Activated CD4-positive, alpha-beta T cell treated with anti-CD3 and anti-CD28 coated beads for 4 hours (primary cell): ENCODE measurements around the gene STPG4.
A peak's percentile ranks its signal among the peaks of the same experiment; 100 is the strongest.
"Not testable (repeated sequence)": the region's sequence is repeated elsewhere in the genome, so short reads cannot be mapped to it uniquely, and the experiment has no call there.

ENCODE experiments used
- DNase-seq, 2 donors: peaks; one replicate each; pipeline ENCODE4 v3.0.0-alpha.2; 2020

The STPG4 gene, protein sequence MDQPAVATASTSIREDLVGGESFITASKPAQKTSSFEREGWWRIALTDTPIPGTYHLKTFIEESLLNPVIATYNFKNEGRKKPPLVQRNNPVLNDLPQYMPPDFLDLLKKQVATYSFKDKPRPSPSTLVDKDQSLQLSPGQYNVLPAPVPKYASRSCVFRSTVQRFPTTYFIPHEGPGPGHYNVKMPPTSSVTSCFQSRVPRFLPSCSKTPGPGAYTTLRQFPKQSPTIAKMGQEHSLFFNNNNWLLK

DNA sequence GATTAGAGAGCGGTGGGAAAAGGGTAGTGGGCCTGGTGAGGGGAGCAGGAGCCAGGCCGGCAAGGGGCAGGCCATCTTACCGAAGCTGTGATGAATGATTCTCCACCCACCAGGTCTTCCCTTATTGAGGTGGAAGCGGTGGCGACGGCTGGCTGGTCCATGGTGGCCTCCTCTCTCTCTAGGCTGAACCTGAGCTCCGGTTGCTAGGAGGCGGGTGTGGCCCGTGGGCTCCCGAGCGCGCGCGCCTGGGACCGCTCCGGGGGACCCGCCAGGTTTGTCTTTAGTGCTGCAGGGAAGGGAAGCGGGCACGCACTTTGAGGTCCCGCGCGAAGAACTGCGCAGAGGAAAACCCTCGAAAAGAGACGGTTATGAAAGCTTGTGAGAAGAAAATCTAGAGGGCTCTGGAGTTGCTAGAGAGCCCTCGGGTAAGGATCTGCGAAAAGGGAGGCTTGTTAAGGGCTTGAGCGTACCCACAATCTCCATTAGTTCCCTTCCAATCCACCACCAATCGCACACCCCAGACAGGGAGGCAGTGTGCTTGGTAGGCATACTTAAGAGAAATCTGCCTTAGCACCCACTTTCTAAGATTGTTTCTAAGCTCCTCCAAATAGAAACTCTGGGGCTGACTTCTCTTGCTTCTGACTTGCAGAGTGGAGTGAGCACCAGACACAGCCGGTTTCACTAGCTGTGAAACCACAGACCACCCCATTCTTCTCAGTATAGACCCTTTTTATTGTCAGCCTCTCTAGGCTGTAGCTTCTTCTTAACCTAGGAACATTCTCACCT lies at the start of gene STPG4:
TSS of gene STPG4 (minus strand) at position 218 of the 786 bp plus-strand sequence. CDS start at position 161, 57 bp downstream.
- DNase-seq = no peak

DNA sequence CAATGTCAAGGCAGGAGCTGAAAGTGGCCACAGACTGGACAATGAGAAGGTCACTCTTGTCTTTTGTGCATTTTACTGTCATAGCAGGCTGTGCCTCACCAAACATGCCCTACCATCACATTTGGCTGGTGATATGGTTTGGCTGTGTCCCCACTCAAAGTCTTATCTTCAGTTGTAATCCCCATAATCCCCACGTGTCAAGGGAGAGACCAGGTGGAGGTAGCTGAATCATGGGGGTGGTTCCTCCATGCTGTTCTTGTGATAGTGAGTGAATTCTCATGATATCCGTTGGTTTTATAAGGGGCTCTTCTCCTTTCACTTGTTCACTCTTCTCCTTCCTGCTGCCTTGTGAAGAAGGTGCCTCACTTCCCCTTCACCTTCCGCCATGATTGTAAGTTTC lies 49.6 kb upstream of the STPG4 start:
- DNase-seq = no peak

DNA sequence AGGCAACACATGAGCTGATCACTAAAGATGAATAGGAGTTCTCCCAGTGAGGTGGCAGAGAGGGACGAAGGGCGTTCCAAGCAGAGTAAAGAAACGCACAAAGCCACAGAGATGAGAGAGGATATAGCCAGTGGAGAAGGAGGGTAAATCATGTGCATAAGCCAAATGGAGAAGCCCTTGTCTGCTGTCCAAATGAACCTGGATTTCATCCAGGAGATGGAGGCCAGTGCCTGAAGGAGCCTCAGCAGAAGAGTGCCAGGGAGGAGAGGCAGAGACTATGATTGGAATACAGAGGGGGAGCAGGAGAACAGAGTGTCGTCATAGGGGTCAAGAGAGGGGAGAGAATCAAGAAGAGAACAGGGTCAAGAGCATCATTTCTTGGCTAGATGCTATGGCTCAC lies 48.9 kb upstream of the STPG4 start:
- no peak for DNase-seq

DNA sequence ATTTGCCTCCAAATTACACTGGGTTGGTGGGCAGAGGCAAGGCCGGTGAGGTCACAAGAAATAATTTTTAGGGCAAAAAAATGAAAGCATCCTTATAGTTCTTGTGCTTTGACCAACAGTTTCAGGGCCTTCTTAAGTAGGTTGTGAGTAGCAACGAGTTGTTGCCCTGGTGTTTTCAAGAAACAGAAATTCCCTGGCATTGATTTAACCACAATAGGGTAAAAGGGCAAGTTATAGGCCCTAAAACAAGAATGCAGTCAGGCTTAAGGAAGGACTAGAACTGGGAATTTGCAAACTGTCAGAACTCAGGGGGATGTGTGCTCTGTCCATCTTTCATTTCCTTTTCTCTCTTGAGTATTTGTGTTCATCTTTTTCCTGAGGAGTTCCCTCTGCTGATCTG lies 46.1 kb upstream of the STPG4 start:
- no peak for DNase-seq

DNA sequence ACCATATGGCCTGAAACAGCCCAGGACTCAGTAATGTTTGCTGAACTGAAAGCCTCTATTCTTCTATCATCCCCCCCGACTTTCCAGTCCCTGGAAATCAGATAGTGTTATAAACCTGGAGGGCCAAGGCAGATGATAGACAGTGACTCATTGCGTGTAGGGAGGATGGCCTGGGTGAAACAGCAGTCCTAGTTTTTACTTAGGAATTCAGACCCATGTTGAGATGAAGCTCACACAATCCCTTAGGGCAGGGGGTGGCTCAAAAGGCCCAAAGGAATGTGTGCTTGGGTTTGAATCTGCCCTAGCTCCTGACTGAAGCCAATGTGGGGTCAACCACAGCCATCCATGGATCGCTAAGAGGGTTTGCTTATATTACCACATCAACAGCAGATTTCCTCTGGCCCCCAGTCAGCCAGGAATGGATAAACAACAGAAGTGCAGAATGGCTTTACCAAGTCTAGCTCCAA lies 43.9 kb upstream of the STPG4 start:
- no peak for DNase-seq

DNA sequence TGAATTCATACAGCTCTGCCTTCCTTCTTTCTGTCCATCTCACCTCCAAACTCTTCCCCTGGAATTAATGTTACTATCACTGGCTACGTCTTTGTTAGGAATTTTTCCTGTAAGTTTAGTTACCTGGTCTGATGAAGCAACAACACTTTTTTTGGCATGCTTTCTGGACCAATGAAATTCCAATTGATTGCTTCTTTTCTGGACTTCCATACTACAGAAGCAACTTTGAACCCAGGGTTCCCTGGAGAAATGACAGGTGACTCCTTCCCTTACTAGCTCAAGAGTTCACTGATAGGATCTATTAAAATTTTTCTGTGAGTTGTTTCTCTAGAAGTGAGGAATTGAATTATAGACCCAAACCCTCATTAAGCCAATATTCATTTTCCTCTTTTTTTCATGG lies 41.4 kb upstream of the STPG4 start:
- no peak for DNase-seq

DNA sequence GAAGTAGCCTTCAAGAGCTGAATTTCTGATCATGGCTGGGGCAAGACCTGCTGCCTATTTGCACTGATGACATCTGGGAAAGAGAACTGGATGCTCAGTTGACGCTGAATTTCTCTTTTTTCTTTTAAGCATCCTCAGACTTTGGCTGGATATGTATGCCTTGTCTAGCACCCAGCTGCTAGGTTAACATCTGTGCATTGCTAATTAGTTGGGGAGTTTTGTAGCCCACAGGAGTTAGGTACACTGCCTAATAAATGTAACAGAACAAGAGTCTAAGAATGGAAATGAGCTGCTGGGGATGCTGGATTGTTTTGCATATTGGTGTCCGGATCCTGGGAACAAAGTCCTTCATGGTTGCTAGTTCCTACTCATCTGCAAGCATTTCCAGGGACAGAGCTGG lies 40.9 kb upstream of the STPG4 start:
- DNase-seq = no peak

DNA sequence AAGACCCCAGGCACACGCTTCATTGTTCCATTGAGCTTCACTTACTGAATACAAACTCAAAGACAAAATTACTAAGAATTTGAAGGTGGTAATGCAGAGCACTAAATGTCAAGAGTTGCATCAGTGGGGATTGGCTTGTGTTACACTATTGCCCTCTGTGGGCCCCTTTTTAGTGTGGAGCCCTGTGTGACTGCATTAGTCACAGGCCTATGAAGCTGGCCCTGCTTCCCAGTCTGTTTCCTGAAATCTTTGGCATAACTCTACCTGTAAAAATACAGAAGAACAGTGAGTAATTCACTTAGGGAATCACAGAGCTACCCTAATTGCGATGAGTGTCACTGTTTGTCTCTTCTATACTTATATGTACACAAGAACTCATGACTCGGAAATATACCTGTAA lies 40.0 kb upstream of the STPG4 start:
- DNase-seq = no peak

DNA sequence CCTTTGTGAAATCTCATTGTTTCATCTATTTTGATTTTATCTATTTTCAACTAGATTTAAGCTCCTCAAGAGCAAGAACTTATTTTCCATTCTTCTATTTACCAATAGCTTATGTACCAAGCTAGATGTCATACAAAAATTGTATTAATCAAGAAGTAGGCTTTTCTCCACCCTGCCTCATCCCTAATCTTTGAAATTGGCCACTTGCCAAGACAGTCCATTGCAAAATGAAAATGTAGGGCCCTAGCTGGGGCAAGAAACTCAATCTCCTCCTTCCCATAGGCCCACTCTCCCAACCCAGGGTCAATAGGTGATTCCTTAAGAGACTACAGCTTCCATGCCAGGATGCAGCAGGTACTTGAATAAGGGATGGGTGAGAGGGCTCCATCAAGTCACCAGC lies 39.3 kb upstream of the STPG4 start:
- DNase-seq = no peak

DNA sequence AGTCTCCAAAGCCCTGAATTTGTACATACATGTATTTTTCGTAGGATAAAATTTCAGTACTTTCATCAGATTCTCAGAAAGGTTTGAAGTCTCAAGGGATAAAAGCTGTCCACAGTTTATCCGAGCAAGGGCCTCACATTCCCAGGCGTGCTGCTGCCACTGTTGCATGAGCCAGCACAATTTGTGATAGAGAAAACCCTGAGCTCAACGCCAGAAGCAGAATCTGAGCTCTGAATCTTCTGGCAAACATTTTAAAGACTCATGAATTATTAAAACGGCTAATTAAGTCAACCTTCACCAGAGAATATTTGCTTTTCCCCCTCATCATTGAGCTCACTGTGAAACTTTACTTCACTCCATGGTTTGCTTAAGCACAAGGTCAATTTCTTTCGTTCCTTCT lies 38.5 kb upstream of the STPG4 start:
- DNase-seq = no peak

DNA sequence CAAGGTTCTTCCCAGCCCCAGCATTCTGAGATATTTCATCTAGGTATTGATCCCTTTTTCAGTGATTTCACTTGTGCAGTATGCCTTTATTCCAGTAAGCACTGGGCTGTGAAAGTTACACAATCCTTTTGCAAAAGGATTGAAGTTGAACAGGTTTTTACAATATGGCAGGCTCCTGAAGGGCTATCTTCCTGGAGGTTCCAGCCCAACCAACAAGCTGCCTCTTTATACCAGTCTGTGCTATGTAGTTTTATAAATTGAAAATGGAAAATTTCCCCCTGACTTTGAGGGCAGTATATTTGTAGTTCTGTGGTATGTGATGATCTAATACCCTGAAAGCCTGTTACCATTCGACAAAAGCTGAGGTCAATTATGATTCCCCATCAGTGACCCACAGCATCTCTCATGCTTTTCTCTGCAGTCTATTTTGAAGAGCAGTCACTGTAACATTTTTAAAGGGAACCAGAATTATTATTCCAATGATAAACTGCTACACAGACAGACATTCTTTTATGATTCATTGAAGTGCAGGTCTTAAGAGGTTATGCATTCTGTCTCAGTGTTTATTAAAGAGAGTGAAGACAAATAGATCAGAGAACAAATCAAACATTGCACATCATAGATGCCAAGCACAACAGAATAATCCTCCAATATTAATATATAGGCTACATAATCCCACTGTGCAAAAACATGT lies 35.2 kb upstream of the STPG4 start:
- DNase-seq = no peak

DNA sequence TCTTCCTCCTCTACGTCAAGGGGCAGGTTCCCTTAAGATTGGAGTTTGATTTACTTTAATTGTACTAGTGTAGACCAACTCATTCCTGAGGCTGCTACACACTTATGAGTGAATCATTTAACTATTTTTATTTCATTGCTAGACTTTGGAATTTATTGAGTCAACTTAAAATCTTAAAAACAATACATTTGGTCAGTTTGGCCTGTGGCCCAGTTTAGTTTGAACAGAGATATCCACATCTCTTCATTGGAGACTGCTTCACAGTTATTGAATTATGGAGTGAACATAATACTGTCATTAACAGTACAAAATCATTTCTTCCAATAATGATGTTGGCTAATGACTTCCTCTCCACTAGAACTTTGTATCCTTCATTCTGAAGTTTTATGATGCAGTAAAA lies 34.5 kb upstream of the STPG4 start:
- no peak for DNase-seq

DNA sequence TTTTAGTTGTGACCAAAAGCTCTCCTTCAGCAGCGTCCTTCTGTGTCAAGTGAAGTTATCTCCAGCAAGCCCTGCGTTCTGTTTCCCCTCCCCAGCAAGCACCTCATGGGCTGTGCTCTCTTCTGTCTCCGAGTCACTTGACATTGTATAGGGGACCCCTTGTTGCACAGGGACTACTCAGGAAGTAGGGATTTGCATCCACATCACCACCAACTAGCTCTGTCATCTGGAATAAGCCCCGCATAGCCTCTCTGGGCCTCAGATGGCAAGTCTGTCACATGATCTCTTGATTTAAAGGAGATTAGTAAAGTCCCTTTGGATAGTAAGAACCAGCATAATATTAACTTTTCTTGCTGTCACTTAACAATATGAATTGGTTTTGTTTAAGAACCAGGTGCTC lies 32.0 kb upstream of the STPG4 start:
- no peak for DNase-seq

DNA sequence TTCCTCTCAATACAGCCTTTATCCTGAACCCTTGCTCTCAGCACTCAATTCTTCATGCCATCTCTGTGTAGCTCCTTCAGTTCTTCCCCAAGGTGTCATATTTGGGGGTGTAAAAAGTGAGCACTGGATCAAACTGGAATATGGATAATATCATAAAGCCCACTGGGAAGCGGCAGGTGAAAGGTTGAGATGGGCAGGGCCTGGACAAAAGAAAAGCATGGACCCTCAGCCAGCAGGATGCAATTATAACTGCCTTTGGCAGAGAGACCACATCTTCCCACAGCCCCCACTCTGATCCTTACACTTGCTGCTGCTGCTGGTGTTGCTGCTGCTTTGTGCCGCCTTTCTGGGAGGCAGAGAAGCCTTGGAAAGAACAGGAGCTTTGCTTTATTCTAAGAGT lies 31.2 kb upstream of the STPG4 start:
- no peak for DNase-seq

DNA sequence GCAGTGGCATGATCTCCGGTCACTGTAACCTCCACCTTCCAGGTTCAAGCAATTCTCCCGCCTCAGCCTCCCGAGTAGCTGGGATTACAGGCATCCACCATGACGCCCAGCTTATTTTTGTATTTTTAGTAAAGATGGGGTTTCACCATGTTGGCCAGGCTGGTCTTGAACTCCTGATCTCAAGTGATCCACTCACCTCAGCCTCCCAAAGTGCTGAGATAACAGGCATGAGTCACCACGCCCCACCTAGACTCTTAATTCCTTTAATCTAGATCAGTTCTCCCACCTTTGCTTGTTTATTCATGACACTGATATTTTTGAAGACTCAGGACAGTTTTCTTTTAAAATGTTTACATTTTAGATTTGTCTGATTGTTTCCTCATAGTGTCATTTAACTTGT lies 30.0 kb upstream of the STPG4 start:
- not testable (repeated sequence) for DNase-seq

DNA sequence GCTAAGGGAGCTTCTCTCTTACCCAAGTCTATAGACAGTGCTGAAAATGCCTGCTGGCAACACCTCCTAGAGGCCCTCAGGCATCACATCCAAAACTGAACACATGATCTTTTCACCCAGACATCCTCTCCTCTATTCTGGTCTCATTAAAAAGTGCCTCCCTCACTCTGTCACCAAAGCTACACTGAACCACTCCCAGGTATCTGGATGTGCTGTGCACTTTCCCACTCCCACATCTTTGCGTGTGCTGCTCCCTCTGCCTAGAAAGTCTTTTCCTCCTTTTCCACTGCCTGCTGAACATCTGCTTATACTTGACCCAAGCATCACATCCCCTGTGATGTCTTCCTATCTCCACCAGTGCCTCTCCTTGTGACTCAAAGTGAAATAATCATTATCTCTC lies 26.1 kb upstream of the STPG4 start:
- no peak for DNase-seq

DNA sequence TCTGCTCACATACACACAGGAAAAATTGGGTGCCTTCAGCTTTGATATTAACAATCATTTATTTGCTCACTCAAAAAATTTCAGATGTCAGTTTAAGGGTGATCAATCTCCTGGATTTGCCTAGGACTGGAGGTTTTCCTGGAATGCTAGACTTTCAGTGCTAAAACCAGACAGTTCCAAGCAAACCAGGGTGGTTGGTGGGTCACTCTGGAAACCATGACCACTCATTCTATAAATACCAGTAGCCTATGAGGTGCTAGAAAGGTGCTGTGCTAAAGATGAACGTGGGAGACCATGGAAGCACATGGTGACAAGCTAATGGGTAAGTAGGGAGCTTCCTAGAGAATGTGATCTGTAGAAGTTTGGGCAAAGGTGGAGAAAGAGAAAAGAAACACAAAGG lies 25.4 kb upstream of the STPG4 start:
- DNase-seq = no peak

DNA sequence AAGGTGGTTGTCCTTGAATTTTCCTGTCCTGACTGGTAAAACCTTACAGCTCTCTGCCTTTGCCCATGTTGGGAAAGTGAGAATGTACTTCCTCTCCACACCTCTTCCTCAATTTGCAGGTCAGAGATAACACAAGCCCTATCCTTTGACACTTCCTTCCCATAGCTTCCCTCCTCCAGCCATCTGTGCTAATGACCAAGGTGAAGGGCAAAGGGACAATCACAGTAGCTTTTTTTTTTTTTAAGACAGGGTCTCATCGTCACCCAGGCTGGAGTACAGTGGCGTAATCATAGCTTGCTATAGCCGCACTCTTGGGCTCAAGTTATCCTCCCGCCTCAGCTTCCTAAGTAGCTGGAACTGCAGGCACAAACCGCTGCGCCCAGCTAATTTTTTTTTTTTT lies 24.3 kb upstream of the STPG4 start:
- no peak for DNase-seq

DNA sequence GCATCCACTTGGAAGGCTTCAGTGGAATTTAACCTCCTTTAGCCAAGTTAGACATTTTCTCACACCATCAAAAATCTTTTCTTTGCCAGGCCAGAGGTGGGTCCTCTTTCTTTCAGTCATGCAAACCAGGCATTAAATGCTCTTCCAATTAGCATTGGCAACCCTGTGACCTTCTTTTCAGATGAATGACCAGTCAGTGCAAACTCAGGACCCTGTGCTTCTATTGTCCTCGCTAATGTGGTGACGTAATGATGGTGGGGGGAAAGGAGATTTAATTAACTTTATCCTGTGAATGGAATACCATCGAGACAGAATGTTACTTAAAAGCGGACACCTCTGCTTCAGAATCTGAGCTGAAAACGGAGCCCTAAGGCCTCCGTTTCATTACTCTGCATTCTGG lies 23.2 kb upstream of the STPG4 start:
- DNase-seq = no peak

DNA sequence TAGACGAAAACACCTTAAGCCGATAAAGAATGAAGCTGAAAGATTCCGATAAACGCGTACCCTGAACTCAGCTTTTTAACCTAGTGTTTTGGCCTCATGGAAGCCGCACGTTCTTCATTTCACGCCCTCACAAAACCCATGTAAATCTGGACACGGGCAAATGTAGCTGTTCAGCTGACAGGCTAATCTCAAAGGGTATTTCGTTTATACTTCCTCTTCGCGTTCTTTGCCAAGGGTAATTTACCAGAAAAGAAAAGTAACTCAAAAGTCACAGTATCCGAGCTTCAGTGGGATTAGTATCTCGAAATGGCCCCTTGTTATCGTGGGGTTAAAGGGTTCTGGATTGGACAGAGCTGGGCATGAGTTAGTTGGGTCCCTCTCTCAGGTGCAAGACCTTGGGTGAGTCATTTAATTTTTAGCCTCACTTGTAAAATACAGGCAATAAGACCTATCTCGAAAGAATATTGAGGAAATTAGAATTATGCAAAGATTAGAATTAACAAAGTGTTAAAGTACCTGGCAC lies 22.0 kb upstream of the STPG4 start:
- no peak for DNase-seq

DNA sequence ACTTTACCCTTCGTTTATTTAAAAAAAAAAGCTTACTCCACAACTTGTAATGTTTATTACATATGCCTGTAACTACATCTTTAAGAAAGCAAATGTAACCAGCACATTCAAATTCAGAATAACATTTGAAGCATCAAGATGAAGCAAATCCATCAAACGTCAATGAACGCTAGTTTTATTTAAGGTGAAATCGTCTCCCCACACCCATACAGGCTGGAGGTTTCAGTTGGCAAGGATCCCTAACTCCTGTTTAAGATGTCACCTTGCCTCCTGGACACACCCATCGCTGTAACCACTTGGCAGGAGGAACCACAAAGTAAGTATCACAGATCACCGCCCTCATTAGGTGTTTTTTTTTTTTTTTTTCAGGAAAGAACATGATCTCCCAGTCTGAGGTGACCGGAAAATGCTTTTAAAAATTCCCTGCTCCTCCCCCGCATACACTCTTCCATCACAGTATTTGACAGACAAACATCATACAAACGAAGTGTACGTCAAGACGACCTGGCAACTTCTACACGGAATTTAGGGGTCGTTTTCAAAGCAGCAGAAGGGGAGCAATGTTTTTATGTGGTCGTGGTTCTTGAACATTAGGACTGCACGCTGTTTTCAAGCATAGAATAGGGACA lies 19.7 kb upstream of the STPG4 start:
- peak; percentile 11 to 13 for DNase-seq

DNA sequence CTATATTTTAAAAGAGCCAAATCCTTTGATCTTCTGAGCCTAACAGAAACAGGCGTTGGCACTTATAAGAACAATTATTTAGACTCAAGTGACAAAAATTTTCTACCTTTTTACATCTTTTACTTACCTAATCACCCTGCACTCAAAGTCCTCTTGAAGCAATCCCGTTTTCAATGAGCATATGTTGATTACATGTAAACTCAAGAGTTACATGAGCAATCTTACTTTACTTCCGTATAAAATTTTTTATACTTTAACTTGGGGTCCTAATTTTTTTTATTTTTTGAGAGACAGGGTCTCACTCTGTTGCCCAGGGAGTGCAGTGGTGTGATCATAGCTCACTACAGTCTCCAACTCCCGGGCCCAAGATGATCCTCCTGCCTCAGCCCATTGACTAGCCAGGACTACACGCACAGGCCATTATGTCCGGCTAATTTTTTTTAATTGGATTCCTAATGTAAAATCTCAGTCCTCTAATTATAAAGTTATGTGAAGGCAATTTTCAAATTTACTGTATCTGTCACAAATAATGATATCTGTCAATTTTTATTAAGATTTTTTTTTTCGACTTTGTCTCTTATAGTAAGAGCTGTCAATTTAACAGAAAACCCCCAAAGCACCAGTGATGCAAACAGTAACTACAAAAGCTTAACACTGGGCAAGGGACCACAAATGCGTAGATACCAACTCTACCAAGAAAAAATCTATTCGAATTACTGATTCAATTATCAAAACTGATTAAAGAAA lies 19.1 kb upstream of the STPG4 start:
- DNase-seq = no peak
